ENCODE measurements around the gene TEX52. TPM values are rescaled to one million over a fixed set of nuclear protein-coding genes. Genes with fewer than 3 reads are reported as not detected.

TEX52 gene
- polyA plus RNA-seq, 3 donors: not detected

GRCh38 chr12:2897418-2897817 lies 40.6 kb upstream of the TEX52 start:
- WGBS (ENCODE audit: insufficient coverage): 100% methylated on average over 2 of the region's 5 CpGs
- Mint-ChIP-seq H3K36me3 (no peaks in the 10 kb centered on the region), H3K4me1 (no peaks in the 10 kb centered on the region), H3K9me3 (no peaks in the 10 kb centered on the region), H3K27me3 (ENCODE audit: low read depth in 3 of 3) (peaks cover 0 to 6% (median 2%) of the 10 kb centered on the region in 3 donors), H3K27ac (no peak overlapping the region), H3K4me3 (no peak overlapping the region)
- H3K27ac ChIP-seq (ENCODE audit: low read depth in 1 of 2, low read length in 2 of 2): no peak overlapping the region
- intact Hi-C loops (cut with micrococcal nuclease): no loop called here
- H4K20me1 ChIP-seq (ENCODE audit: insufficient read depth, low read length): no peaks in the 10 kb centered on the region
- H3K27me3 ChIP-seq (ENCODE audit: control insufficient read depth in 2 of 2, insufficient read depth in 2 of 2, low read length in 2 of 2): no peaks in the 10 kb centered on the region
- no peak overlapping the region for H2AFZ ChIP-seq (ENCODE audit: insufficient read depth, low read depth, low read length, poor library complexity, severe bottlenecking)
- H3K4me1 ChIP-seq (ENCODE audit: control insufficient read depth in 1 of 2, insufficient read depth in 2 of 2, low read length in 2 of 2): no peaks in the 10 kb centered on the region
- no peak overlapping the region for H3K4me3 ChIP-seq (replicated peaks in 1 of 3; ENCODE audit: low read depth in 2 of 3, low read length in 3 of 3)
- no peak for DNase-seq
- TF ChIP-seq CTCF (IDR thresholded peaks at IDR 0.05): no peak
- no peaks in the 10 kb centered on the region for H3K9me3 ChIP-seq (replicated peaks in 1 of 2; ENCODE audit: control insufficient read depth in 1 of 2, insufficient read depth in 1 of 2, low read length in 2 of 2)
- no peak overlapping the region for H3K9ac ChIP-seq (ENCODE audit: insufficient read depth, low read length, poor library complexity, severe bottlenecking)
- H3K4me2 ChIP-seq (replicated peaks; ENCODE audit: extremely low read depth, low read length, poor library complexity, severe bottlenecking): no peak overlapping the region
- no peaks in the 10 kb centered on the region for H3K79me2 ChIP-seq (ENCODE audit: insufficient read depth, low read length)
- no peaks in the 10 kb centered on the region for H3K36me3 ChIP-seq (replicated peaks in 1 of 2; ENCODE audit: control insufficient read depth in 1 of 2, insufficient read depth in 2 of 2, low read length in 2 of 2)

GRCh38 chr12:2895511-2895910 lies 38.7 kb upstream of the TEX52 start:
- Mint-ChIP-seq H3K9me3 (no peaks in the 10 kb centered on the region), H3K4me1 (peaks cover 5% of the 10 kb centered on the region), H3K4me3 (no peak overlapping the region), H3K27me3 (ENCODE audit: low read depth in 3 of 3) (peaks cover 4 to 13% (median 11%) of the 10 kb centered on the region in 3 donors), H3K27ac (no peak overlapping the region), H3K36me3 (no peaks in the 10 kb centered on the region)
- Histone ChIP-seq H4K20me1 (ENCODE audit: insufficient read depth, low read length) (no peaks in the 10 kb centered on the region), H2AFZ (ENCODE audit: insufficient read depth, low read depth, low read length, poor library complexity, severe bottlenecking) (no peak overlapping the region), H3K4me3 (replicated peaks in 1 of 3; ENCODE audit: low read depth in 2 of 3, low read length in 3 of 3) (no peak overlapping the region), H3K27me3 (ENCODE audit: control insufficient read depth in 2 of 2, insufficient read depth in 2 of 2, low read length in 2 of 2) (peaks cover 0 to 4% of the 10 kb centered on the region in 2 donors), H3K9ac (ENCODE audit: insufficient read depth, low read length, poor library complexity, severe bottlenecking) (no peak overlapping the region), H3K79me2 (ENCODE audit: insufficient read depth, low read length) (no peaks in the 10 kb centered on the region), H3K36me3 (replicated peaks in 1 of 2; ENCODE audit: control insufficient read depth in 1 of 2, insufficient read depth in 2 of 2, low read length in 2 of 2) (no peaks in the 10 kb centered on the region), H3K27ac (ENCODE audit: low read depth in 1 of 2, low read length in 2 of 2) (no peak overlapping the region), H3K4me2 (replicated peaks; ENCODE audit: extremely low read depth, low read length, poor library complexity, severe bottlenecking) (no peak overlapping the region), H3K9me3 (replicated peaks in 1 of 2; ENCODE audit: control insufficient read depth in 1 of 2, insufficient read depth in 1 of 2, low read length in 2 of 2) (no peaks in the 10 kb centered on the region), H3K4me1 (ENCODE audit: control insufficient read depth in 1 of 2, insufficient read depth in 2 of 2, low read length in 2 of 2) (peaks cover 7 to 11% of the 10 kb centered on the region in 2 donors)
- TF ChIP-seq CTCF (IDR thresholded peaks at IDR 0.05): no peak
- intact Hi-C loops (cut with micrococcal nuclease): no loop called here
- DNase-seq: no peak
- no CpG with 5 or more reads among the region's 2 CpGs for WGBS (ENCODE audit: insufficient coverage)
